Measurements from ENCODE around the gene CADPS2.
A peak's percentile ranks its signal among the peaks of the same experiment; 100 is the strongest.

CADPS2 gene

DNA sequence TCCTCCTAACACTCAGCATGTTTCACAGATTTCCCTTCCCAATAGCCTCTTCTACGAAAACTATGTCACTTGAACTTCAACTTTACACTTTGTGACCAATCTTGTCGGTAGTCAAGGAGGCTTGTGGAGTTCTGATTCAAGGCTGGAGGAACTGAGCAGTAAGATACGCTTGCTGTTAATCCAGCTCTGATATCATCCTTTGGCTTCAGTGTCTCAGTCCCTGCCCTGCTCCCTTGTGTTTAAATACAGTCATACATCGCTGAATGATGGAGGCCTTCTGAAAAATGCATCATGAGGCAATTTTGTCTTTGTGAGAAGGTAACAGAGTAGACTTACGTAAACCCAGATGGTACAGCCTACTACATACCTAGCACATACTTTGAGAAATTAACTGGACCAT is 360.9 kb downstream of the CADPS2 start:
- DNase-seq (ENCODE audit: low spot score), result no peak

DNA sequence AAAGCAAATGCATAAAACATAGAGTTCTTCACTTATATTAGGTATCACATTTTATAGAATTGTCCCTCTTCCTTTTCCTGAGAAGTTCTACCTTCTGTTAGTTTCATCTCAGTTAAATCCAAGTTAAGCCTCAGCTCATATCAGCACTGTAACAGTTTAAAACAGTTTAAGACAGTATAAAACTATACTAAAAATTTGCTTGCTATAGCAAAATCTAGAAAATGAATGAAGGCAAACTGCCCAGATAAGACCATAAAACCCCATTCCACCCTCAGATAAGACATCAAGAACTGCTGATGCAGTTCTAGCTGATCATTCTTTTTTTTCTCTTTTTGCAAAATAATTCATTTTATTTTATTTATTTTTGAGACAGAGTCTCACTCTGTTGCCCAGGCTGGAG is 364.5 kb downstream of the CADPS2 start:
- DNase-seq (ENCODE audit: low spot score), result no peak

DNA sequence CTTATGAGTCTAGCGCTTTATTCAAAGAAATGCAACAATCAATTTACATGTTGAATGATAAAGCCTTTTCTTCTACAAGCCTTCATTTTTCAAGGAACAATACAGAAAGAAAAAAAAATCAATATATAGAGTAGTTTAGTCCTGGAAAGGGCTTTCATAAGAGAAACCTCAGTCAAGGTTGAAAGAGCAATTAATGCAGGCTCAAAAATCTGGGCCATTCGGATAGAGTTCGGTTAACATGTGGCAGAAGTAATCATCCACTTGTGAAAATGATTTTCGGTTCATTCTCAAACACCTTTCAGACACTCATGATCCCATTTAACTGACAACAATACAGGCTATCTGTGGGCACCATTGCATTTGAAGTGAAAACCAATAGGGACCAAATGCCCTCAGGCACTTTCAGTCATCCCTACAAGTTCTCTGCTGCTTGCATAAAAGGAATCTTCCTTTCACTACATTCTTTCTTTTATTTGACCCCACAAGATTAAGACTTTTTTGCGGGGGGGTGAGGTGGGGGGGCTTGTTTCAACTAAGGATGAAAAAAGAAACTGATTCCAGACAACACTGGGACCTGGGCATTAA is 365.2 kb downstream of the CADPS2 start:
- DNase-seq (ENCODE audit: low spot score), result no peak

DNA sequence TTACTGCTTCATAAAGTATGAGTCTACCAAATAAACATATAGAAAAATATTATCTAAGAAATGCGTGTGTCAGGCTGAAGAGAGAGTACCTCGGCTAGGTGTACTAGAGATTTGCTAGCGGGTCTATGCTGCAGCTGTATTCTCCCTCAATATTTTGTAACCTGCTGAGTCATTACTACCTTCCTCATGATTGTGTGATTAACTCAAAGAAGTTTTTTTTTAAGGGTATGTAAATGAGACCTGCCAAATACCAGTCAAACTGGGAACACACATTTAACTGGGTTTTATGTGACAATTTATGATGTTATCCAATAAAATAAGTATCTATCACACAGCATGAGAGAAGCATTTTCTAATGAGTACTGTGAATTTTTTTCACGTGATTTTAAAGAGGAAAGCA is 367.8 kb downstream of the CADPS2 start:
- no peak for DNase-seq (ENCODE audit: low spot score)

DNA sequence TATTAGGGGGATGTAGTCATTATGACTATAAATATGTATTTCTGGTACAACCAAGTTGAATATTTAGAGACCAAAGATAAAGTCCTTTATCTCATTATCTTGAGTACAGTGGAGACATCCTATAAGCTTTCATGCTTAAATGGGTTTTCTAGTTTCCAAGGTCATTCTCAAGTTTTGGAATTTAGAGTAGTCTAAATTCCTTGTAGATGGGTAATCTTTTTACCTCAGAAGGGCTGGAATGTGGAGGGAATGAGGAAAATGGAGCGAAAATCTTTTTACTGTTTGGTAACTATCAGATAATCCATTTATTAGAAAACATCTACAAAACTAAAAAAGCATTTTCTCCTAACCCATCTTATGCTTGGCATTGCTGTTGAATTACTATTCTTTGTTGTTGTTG is 368.7 kb downstream of the CADPS2 start:
- DNase-seq (ENCODE audit: low spot score), result no peak

DNA sequence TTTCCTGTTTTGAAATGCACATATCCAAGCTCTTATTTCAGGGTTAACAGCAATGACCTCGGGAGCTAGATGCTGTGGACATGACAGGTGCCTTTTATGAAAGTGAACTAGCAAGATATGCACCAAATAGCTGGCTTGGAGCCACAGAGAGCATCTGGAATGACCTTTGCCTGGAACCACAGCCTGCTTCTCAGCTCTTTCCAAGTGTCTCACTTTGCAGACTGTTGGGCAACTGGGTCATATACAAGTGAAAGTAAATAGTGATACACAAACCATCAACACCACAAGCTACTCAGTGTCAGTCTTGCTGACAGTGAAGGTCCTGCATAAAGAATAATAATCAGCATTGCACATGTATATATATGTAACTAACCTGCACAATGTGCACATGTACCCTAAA is 370.9 kb downstream of the CADPS2 start:
- DNase-seq (ENCODE audit: low spot score), result no peak

DNA sequence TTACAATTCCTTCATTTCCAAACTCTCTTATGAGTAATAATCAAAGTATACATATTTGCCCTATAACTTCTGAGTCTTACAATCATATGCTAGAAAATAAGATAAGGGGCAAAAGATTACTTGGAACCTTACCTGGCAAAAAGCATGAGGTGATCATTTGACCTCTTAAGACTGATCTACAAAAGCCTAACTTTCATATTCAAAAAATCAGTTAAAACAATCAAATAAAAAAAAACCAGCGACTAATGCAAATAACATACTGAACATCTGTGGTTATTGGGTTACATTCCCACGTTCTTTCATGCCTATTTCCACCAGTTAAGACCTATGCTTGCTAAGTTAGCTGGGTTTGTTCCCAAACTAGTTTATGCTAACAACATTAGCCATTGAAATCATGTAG is 375.0 kb downstream of the CADPS2 start:
- no peak for DNase-seq (ENCODE audit: low spot score)

DNA sequence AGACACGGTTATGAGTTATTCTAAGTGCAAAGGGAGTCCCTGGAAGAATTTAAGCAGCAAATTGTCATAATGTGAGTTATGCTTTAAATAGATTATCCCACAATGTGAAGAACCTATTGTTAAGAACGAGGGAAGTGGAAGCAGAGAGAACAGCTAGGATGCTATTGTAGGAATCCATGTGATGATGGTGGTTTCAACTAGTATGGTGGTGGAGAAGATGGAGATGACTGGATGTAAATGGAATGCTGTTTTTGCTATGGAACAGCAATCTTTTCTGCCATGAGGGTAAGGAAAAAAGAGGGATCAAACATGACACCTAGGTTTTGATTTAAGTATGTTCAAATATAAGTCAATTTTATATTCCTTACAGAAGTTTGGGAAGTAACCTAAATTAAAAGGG is 378.7 kb downstream of the CADPS2 start:
- no peak for DNase-seq (ENCODE audit: low spot score)

DNA sequence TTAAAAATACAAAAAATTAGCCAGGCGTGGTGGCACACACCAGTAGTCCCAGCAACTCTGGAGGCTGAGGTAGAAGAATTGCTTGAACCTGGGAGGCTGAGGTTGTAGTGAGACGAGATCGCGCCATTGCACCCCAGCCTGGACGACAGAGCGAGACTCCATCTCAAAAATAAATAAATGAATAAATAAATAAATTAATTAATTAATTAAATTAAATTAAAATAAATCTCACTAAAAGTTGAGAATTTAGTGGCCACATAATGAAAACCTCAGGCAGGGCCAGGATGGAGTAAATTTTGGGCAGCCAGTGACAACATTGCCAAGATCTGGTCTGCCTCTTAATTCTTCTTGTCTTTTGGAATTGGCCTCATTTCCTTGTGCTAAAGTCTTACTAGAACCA is 394.3 kb downstream of the CADPS2 start:
- no peak for DNase-seq (ENCODE audit: low spot score)

DNA sequence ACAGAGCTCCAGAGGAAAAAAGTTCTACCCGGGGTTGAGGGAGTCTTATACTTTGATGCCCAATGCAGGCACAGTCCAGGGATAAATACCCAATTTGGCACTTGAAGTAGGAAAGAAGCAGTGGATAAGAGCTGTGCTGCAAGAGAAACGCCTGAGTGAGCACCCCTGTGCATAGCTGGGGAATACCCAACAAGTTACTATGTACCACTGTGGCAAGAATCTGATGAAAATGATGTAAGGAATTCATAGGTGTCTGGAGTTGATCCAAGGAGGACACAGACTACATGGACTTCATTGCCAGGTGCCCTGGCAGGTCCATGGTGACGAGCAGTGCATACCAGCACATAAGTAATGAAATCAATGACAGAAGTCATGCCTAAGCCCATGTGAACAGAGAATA is 398.0 kb downstream of the CADPS2 start:
- no peak for DNase-seq (ENCODE audit: low spot score)

DNA sequence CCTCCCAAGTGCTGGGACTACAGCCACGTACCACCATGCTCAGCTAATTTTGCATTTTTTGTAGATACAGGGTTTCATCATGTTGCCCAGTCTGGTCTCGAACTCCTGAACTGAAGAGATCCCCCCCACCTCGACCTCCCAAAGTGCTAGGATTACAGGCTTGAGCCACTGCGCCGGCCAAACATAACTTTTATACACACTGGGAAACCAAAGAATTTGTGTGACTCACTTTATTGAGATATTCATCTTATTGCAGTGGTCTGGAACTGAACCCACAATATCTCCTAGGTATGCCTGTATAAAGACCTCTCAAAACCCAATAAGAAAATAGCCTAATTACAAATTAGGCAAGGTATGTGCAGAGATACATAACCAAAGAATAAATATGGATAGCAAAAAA is 399.1 kb downstream of the CADPS2 start:
- DNase-seq (ENCODE audit: low spot score), result no peak

DNA sequence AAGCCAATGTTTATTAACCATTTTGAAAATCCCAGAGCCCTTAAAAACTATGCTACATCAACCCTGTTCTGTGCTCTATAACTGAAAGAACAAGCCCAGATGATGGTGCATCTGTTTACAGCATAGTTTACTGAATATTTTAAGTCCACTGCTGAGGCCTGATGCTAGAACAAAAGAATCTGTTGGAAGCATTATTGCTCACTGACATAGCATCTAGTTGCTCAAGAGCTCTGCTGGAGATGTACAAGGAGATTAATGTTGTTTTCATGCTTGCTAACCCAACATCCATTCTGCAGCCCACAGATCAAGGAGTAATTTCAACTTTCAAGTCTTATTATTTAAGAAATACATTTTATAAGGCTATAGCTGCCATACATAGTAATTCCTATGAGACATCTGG is 400.4 kb downstream of the CADPS2 start:
- peak; percentile 4 for DNase-seq (ENCODE audit: low spot score)

DNA sequence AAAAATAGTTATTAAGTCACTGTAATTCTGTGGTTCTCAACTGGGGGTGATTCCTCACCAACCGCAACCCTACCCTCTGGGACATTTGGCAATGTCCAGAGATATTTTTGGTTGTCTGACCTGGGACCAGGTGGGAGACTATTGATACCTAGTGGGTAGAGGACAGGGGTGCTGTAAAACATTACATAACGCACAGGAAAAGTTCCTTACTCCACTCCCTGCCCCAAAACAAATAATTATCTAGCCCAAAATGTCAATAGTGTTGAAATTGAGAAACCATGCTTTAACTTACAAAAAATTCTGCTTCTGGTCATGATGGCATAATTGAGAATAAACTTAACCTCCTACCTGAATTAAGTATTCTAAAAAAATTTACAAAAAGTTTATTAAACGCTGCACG is 404.0 kb downstream of the CADPS2 start:
- no peak for DNase-seq (ENCODE audit: low spot score)

DNA sequence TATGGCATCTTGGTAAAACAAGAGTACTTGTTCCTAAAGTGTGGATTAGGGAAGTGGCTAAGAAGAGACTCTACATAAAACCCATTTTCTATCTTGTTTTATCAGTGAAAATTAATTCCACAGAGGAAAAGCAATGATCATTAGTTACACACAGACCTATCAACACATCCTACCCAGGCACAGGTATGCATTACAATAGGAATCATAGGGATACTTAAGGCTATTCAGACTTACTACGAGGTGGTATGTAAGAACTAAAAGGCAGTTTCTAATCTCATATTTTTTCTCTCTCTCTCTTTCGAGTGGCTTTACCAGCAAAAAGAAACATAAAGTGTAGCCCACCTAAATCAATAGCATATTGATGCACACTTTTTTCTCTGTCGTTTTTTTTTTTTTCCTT is 415.4 kb downstream of the CADPS2 start:
- DNase-seq (ENCODE audit: low spot score), result no peak

DNA sequence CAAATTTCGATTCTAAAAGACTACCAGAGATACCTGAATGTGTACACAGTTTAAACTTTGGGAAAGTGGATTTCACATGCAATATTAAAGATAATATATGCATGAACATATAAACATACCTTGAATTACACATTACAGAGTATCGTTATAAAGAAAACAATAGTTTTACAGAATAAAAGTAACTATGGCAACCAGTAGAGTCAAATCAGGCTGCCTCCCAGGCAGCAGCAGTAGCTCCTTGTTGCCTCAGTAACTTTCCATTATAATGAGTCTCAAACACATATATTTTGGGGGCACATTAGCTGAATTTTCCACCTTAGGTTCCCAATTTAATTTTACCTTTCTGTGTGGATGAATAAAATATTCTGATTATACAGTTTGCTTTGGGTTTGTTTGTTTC is 417.3 kb downstream of the CADPS2 start:
- no peak for DNase-seq (ENCODE audit: low spot score)

DNA sequence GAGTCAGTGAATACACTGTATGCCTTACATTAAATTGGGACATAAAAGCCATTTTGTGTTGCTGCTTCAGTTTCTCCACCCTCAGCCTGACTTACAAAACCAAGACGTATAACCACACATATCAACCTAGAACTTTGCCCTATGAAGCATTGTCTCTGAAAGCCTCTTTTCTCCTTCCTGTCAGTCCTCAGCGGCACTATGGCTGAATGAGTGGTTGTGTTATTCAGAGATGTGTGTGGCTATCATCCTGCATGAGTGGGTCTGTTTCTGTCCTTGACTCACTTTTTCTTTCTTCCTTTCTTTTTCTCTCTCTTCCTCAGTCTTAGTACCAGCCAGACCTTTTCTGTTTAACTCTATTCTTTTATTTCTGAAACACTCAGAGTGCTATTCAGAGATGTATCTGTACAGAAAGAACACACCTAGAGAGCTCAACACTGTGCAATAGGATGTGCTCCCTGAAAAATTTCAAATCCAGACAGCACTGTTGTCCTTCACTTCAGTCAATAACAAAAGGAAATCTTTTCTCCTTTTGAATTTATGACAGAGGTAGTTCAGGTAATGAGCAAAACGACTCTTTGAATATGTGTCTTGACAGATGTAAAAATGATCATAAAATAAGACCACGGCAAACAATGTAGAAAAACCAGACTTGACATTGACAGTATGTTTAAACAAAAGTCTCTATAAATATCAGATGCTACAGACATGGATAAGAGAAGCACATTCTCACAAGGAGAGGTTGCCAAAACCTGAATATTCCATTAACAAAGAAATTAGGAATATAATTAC is 418.4 kb downstream of the CADPS2 start:
- DNase-seq (ENCODE audit: low spot score), result no peak

DNA sequence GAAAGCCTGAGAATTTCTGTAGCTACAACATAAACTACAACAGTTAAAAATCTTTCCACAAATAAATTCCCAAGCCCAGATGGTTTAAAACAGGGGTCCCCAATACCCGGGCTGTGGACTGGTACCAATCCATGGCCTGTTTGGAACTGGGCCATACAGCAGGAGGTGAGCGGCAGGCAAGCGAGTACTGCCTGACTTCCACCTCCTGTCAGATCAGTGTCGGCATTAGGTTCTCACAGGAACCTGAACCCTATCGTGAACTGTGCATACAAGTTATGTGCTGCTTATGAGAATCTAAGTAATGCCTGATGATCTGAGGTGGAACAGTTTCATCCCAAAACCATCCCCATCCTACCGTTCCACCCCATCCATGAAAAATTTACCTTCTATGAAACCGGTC is 421.0 kb downstream of the CADPS2 start:
- DNase-seq (ENCODE audit: low spot score), result no peak

DNA sequence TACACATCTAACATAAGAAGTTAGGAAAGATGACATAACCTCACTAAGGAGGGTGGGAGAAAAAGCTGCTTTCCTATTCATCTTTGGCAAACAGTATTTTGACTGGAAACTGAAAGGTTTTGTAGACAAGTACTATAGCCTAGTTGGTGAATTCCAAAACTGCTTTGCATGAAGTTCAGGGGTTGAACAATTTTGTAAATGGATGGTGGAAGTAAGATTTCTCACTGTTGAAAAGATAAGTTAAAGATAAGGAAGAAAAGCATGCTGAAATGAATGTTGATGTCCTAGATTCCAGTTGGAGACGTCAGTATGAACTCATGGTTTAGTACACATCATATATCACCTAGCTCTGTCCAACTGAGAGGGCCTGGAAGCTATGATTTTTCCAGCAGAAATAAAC is 422.6 kb downstream of the CADPS2 start:
- no peak for DNase-seq (ENCODE audit: low spot score)

DNA sequence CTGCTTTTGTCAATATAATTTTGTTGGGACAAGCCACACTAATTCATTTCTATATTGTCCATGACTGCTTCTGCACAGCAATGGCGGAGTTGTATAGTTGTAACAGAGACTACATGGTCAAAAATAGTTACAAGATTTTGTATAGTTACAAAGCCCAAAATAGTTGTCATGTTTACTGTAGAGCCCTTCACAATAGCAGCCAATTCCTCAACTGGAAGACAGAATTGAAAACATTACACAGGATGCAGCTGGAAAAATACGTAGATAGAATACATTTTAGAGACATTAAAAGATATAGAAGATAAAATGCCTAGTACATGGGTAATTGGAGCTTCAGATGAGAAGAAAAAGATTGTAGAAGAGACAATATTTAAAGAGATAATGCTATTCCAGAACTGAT is 425.3 kb downstream of the CADPS2 start:
- no peak for DNase-seq (ENCODE audit: low spot score)

DNA sequence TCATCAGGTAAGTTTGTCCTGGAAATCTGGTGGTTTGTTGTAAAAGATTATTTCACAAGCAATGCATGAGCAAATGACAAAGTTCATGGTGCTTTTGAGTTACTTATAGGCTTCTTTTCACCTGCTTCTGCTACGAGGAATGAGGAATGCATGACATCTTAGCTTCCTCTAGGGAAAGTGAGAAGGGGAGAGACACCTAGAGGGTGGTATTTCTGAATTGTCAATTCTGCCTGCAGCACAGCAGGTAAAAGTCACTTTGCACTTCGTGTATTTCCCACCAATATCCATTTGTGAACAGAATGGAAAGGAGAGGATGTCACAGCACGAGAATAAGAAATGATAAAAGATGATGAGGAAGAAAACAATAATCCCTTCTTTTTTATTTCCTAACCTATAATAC is 428.3 kb downstream of the CADPS2 start:
- DNase-seq (ENCODE audit: low spot score), result no peak

DNA sequence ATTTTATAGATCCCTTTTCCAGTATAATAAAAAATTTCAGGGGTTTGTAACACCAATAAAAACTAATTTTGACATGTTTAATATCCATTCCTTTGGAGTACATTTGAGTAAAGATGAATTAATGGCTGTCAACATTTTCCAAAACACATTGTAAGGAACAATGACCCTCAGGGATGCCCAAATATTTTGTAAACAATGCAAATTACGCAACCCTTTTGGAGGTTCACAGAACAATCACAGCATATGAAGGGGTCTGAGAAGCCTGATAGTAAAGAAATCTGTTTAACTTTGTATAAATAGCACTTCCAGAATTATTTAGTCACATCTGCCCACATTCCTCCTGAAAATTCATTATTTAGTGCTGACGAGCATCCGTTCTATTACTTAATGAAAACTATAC is 428.9 kb downstream of the CADPS2 start:
- no peak for DNase-seq (ENCODE audit: low spot score)

DNA sequence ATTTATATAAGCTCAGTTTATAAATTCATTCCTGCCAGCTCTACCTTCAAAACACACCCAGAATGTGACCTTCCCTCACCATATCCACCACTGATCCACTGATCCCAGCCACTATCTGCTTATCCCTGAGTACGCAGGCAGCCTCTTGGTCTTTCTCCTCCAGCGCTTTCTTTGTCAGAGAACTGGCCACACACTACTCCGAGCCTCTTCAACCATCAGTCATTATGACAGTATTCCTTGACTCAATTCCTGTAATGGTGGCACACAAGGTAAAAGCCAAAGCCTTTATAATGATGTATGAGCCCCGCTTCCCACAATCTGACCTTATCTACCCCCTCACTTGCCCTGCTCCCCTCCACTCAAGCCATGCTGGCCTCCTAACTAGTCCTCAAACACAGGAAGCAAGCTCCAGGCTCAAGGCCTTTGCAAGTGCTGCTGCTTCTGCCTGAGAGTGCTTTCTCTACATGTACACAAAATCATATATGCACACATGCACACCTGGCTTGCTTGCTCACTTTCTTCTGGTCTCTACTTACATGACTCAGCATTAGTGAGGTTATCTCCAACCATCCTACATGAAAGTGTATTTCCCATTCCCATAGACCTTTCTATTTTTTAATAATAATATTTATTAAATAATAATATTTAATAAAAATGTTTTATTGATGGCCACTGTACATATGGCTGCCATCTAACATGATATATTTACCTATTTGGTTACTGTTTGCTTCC is 431.3 kb downstream of the CADPS2 start:
- DNase-seq (ENCODE audit: low spot score), result no peak

DNA sequence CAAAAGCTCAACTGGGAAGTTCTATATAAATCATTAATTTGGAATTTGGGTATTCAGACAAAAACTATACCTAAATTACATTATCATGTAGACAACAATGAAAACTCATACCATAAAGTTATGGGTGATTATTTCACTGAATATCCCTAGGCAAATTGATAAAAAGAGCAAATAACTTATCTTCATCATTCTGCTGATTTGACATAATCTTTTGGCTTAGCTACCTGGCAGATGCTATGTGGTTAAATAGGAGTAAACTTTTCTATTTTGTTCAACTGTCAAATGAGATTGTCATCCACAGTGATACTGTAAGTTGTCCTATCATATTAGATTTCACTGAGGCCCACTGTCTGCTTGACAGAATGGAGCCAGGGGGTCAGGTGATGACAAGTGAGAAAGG is 432.8 kb downstream of the CADPS2 start:
- DNase-seq (ENCODE audit: low spot score), result no peak

All from AG08395 (cell line).